ENCODE results near the gene AIF1L. TPM values are rescaled to one million over a fixed set of nuclear protein-coding genes. Genes with fewer than 3 reads are reported as not detected.

AIF1L gene
- total RNA-seq, 1 donor from 2014 or later = not detected

DNA sequence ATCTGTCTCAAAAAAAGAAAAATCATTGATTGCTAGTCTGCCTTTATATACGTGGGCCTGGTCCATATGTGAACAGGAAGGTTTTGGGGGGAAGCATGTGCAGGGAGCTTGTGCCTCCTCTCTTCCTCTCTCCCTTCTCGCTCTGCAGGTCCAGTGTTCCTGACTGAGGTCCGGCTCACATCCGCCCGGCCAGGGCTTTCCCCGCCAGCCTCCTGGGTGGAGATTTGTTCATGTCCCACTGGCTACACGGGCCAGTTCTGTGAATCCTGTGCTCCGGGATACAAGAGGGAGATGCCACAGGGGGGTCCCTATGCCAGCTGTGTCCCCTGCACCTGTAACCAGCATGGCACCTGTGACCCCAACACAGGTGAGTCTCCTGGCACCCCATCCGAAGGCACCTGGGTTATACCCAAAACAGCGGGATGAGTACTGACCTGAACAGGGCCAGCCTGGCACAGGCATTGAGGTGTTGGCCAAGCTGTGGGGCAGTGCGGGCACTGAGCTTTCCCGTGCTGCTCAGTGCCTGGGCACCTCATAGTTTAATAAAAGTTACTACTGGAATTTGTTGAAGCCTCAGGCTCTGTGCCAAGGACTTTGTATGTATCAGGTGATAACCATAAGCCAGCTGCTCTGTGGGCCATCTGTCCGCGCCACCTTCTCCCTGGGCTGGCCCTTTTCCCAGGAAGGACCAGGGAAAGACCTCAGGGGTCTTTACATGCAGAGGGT, 39.4 kb upstream of the AIF1L start:
- no peak for TF ChIP-seq CTCF (IDR thresholded peaks at IDR 0.05)
- no peaks in the 10 kb centered on the region for H3K4me1 Mint-ChIP-seq
- no peaks in the 10 kb centered on the region for H3K36me3 Mint-ChIP-seq (ENCODE audit: low read depth)
- H3K9me3 Mint-ChIP-seq = no peaks in the 10 kb centered on the region
- H3K4me3 Mint-ChIP-seq = no peak overlapping the region
- H3K27ac Mint-ChIP-seq = no peak overlapping the region
- ATAC-seq (ENCODE audit: low read depth) = no peak
- intact Hi-C loops (cut with micrococcal nuclease) = no loop called here
- ChIA-PET CTCF (interaction anchor here (0.7 to 3.6 kb wide), 7 partner anchors 9 to 280 kb away, joined by 3 to 20 read pairs (median 4); no protein-coding TSS in a partner anchor), POLR2A (interaction anchor here (1.3 kb wide), 1 partner anchor 68 kb away, joined by 6 read pairs; the partner anchor contains the start of gene NUP214)
- no peaks in the 10 kb centered on the region for H3K27me3 Mint-ChIP-seq
- no peak for DNase-seq

DNA sequence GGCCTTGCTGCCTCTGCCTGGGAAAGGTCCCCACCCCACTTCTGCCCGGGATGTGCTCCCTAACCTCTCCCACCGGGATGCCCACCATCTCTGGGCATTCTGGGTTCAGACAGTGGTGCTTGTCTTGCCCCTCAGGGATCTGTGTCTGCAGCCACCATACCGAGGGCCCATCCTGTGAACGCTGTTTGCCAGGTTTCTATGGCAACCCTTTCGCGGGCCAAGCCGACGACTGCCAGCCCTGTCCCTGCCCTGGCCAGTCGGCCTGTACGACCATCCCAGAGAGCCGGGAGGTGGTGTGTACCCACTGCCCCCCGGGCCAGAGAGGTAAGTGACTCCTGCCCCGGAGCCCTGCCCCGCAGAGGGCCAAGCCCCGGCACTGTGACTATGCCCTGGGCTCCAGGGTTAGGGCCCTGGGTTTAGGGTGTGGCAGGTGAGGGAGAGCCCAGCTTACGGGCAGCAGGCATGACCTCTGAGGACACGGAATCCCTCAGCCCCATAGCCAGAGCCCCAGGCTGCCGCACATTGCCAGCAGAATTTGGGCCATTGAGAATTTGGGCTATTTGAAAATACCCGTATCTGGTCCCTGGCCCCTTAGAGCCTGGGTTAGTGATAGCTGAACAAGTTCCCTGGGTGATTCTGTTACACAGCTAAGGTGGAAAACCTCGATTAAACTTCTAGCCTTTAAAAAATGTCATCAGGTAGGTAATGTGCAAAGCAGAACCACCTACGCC, 35.3 kb upstream of the AIF1L start:
- Mint-ChIP-seq H3K4me1 (no peaks in the 10 kb centered on the region), H3K27me3 (no peaks in the 10 kb centered on the region), H3K36me3 (ENCODE audit: low read depth) (no peaks in the 10 kb centered on the region), H3K27ac (no peak overlapping the region), H3K9me3 (no peaks in the 10 kb centered on the region), H3K4me3 (no peak overlapping the region)
- ChIA-PET POLR2A (no interaction called here), CTCF (interaction anchor here (1.2 kb wide), 1 partner anchor 275 kb away, joined by 4 read pairs; no protein-coding TSS in a partner anchor)
- no peak for DNase-seq
- intact Hi-C loops (cut with micrococcal nuclease) = no loop called here
- TF ChIP-seq CTCF (IDR thresholded peaks at IDR 0.05) = no peak
- ATAC-seq (ENCODE audit: low read depth) = no peak

- ATAC-seq (ENCODE audit: low read depth) = no peak
- no peaks in the 10 kb centered on the region for H3K9me3 Mint-ChIP-seq
- POLR2A ChIA-PET = no interaction called here
- H3K36me3 Mint-ChIP-seq (ENCODE audit: low read depth) = no peaks in the 10 kb centered on the region
- intact Hi-C loops (cut with micrococcal nuclease) = no loop called here
- H3K4me1 Mint-ChIP-seq = no peaks in the 10 kb centered on the region
- no peak overlapping the region for H3K27ac Mint-ChIP-seq
- H3K4me3 Mint-ChIP-seq = no peak overlapping the region
- H3K27me3 Mint-ChIP-seq = no peaks in the 10 kb centered on the region
- no peak for TF ChIP-seq CTCF (IDR thresholded peaks at IDR 0.05)
- no peak for DNase-seq
- CTCF ChIA-PET = no interaction called here
Observed at GRCh38 chr9:131062969-131063368, 33.4 kb upstream of the AIF1L start.

DNA sequence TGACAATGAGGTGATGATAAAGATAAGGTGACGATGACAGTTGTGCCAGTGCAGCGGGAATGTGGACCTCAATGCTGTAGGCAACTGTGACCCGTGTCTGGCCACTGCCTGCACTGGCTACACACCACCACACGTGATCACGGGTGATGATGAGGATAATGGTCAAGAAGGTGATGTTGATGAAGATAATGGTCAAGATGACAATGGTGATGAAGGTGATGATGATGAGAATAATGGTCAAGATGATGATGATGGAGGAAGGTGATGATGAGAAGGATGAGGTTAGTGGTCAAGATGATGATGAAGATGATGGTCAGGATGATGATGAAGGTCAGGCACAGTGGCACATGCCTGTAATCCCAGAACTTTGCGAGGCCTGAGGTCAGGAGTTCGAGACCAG, 30.7 kb upstream of the AIF1L start:
- DNase-seq = no peak
- intact Hi-C loops (cut with micrococcal nuclease) = no loop called here
- H3K9me3 Mint-ChIP-seq = no peaks in the 10 kb centered on the region
- TF ChIP-seq CTCF (IDR thresholded peaks at IDR 0.05) = no peak
- ChIA-PET CTCF (interaction anchor here (0.8 kb wide), 1 partner anchor 8 kb away, joined by 3 read pairs; no protein-coding TSS in a partner anchor), POLR2A (no interaction called here)
- no peaks in the 10 kb centered on the region for H3K27me3 Mint-ChIP-seq
- H3K4me3 Mint-ChIP-seq = no peak overlapping the region
- ATAC-seq (ENCODE audit: low read depth) = no peak
- no peak overlapping the region for H3K27ac Mint-ChIP-seq
- no peaks in the 10 kb centered on the region for H3K4me1 Mint-ChIP-seq
- no peaks in the 10 kb centered on the region for H3K36me3 Mint-ChIP-seq (ENCODE audit: low read depth)

GRCh38 chr9:131067625-131068024, 28.7 kb upstream of the AIF1L start:
- ChIA-PET CTCF (no interaction called here), POLR2A (no interaction called here)
- H3K4me3 Mint-ChIP-seq = no peak overlapping the region
- H3K4me1 Mint-ChIP-seq = no peaks in the 10 kb centered on the region
- H3K27me3 Mint-ChIP-seq = no peaks in the 10 kb centered on the region
- no peak overlapping the region for H3K27ac Mint-ChIP-seq
- no peak for TF ChIP-seq CTCF (IDR thresholded peaks at IDR 0.05)
- DNase-seq = no peak
- no peak for ATAC-seq (ENCODE audit: low read depth)
- intact Hi-C loops (cut with micrococcal nuclease) = no loop called here
- no peaks in the 10 kb centered on the region for H3K9me3 Mint-ChIP-seq
- no peaks in the 10 kb centered on the region for H3K36me3 Mint-ChIP-seq (ENCODE audit: low read depth)

Measured in activated B cell treated with CpG ODN at 0.5 μM for 24 hours (primary cell).